ENCODE results near the gene NT5C2.

DNA sequence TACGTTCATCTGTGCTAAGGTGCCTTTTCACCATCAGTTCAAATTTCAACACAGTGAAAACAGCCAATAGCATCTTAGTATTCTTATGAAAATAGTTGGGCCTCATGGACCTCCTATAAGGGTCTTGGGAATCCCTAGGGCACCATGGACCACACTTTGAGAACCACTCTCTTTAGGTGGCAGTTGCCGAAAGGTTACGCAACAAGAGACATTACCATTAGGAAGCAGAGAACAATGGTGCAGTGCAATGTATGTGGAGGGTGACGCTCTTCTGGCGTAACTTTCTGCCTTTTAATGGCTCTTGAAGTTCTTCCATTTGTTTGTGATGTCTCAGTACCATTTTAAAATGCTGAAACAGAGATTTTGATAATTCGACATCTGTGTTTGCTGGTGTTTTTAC lies 143.8 kb downstream of the NT5C2 start:
- TF ChIP-seq, protein P1, sequence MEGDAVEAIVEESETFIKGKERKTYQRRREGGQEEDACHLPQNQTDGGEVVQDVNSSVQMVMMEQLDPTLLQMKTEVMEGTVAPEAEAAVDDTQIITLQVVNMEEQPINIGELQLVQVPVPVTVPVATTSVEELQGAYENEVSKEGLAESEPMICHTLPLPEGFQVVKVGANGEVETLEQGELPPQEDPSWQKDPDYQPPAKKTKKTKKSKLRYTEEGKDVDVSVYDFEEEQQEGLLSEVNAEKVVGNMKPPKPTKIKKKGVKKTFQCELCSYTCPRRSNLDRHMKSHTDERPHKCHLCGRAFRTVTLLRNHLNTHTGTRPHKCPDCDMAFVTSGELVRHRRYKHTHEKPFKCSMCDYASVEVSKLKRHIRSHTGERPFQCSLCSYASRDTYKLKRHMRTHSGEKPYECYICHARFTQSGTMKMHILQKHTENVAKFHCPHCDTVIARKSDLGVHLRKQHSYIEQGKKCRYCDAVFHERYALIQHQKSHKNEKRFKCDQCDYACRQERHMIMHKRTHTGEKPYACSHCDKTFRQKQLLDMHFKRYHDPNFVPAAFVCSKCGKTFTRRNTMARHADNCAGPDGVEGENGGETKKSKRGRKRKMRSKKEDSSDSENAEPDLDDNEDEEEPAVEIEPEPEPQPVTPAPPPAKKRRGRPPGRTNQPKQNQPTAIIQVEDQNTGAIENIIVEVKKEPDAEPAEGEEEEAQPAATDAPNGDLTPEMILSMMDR (IDR thresholded peaks at IDR 0.05; ENCODE audit: borderline replicate concordance, extremely low read depth, low read length, poor library complexity, severe bottlenecking): no peak
- TF ChIP-seq EZH2 (IDR thresholded peaks at IDR 0.05; ENCODE audit: borderline replicate concordance, low read depth, low read length, severe bottlenecking): no peak

Data from DND-41 (cell line).